IPS-NIHi11 (cell line): ENCODE results near the gene IFNLR1.

Experiments used
- DNase-seq: peaks from one replicate; pipeline ENCODE4 v3.0.0; 2012; ENCODE audit warnings: mixed read lengths, low spot score

The IFNLR1 gene

DNA sequence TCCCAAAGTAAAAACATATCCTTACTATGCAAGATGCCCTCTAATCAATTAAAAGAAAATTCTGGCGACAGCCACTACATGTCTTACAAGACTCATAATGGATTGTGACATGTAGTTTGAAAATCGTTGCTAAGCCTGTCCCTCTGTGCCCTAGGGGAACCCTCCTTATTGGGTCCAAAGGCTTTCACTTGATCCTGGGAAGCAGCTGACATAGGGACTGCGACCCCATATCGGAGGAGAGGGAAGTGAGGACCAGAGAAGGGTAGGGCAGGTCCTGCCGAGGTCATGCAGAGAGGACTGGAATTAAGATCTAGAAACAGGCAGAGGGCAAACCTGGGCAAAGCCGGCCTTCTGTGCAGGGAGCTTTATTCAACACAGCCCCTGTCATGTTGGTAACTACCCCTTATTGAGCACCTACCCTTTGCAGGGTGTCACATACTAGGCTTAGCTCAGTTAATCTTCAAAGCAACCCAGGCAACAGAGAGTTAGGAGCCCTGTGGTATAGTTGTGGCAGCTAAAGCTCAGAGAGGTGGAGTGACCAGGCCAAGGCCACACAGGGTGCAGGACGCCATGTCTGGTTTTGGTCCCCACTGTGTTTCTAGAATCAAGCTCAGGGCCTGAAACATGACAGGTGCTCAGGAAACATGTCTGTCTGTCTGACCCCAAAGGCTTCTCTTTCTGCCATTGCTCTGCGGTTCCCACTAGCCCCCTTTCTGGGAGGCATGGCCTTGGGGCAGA lies 18.4 kb upstream of the IFNLR1 start:
- DNase-seq, result no peak

DNA sequence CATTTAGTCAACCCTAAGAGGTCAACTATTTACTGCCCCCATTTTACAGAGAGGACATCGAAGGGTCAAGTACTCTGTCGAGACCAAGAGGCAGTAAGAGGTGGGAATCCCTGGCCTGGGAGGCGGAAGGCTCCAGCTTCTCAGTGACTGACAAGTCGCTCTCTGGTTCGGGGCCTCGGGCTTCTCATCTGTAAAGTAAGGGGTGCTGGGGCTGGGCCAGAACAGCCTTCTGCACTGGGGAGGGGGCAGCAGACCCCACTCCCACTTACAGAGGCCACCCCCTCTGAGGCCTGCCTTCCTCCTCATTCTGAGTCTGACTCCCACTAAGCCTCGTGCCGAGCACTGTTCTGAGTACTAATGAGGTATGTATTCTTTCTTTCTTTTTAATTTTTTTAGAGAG lies 17.0 kb upstream of the IFNLR1 start:
- DNase-seq, result no peak

DNA sequence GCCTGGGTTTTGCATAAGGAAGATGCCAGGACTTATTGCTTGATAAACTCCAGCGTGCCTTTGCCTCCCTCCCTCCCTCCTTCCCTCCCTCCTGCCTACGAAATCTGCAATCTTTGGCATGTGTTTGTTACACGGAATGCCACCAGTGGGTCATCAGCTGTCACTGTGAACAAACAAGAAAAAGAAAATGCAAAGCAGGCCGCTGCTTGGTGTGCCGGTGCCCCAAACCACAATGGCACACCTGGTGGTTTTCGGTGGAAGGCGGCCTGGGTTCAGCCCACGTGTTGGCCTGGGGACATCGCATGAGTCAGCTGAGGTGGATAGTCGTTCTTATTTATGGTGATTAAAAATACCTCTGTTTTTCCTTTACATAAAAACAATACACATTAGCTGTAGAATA lies 16.3 kb upstream of the IFNLR1 start:
- DNase-seq, result no peak

GRCh38 chr1:24202987-24203386 lies 15.9 kb upstream of the IFNLR1 start:
- DNase-seq, result no peak

DNA sequence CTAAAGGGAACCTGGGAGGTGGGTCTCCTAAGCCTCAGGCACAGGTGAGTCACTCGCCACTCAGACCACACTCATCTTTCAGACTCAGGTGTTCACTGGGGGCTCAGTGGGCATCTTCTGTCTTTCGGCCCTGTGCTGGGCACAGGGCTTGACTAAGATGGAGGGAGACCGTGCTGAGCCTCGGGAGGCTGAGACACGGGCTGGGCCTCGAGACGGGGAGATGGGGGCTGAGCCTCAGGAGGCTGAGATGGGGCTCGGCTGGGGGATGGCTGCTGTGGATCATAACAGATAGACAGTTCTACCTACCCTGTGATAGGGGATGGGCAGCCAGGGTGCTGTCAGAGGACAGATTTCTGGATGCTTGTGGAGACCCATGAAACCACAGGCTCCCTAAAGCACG lies 15.5 kb upstream of the IFNLR1 start:
- no peak for DNase-seq

DNA sequence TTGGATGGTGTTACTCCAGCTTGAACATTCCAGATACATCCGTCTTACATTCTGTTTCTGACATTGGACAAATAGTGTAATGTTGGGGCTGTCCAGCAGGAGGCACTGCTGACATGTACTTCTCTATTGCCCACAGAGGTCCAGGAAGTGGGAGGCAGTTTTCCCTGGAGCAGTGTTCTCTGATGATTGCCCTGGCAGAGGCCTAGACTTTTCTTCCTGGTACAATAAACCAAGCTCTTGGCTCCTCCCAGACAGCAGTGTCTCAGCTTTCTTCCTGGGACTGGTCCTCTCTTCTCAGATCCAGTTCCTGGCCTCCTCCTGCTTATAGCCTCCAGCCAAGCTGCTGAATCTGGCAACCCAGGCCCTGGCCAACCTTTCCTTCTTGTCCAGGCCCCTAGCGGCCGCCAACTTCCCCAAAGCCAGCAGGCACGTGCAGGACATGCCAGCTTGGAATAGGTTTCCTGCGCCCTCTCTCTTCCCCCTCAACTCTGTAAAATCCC lies 14.9 kb upstream of the IFNLR1 start:
- DNase-seq, result peak; percentile 75

GRCh38 chr1:24199291-24199900 lies 12.3 kb upstream of the IFNLR1 start:
- DNase-seq, result peak; percentile 77

DNA sequence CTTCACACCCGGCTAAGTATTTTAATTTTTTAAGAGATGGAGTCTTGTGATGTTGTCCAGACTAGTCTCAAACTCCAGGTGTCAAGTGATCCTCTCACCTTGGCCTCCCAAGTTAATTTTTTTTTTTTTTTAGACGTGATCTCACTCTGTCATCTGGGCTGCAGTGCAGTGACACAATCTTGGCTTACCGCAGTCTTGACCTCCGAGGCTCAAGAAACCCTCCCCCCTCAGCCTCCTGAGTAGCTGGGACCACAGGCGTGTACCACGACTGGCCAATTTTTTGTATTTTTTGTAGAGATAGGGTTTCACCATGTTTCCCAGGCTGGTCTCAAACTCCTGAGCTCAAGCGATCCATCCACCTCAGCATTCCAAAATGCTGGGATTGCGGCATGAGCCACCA lies 11.7 kb upstream of the IFNLR1 start:
- DNase-seq, result no peak

DNA sequence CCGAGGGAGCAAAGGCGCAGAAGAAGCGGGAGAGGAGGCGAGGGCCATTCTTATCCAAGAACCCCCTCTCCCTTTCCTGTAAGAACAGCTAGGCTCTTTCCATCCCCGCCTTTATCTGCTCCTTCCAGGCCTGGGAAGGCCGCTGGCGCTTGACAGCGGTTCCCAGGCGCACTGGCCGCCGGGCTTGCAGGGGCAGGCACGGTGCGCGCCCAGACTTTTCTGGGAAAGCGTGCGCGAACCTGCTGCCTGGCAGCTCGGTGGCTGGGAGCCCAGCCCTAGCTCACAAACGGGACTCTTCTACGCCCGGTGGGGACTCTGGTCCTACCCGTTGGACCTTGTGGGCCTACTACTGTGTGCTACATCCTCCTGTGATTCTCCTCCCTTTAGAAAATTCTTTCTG lies 8.8 kb upstream of the IFNLR1 start:
- DNase-seq, result no peak

- no peak for DNase-seq
These were observed 8.0 kb upstream of the IFNLR1 start for GRCh38 chr1:24195136-24195535.

- DNase-seq, result peak; percentile 72
These were observed 6.0 kb upstream of the IFNLR1 start for GRCh38 chr1:24193046-24193445.

DNA sequence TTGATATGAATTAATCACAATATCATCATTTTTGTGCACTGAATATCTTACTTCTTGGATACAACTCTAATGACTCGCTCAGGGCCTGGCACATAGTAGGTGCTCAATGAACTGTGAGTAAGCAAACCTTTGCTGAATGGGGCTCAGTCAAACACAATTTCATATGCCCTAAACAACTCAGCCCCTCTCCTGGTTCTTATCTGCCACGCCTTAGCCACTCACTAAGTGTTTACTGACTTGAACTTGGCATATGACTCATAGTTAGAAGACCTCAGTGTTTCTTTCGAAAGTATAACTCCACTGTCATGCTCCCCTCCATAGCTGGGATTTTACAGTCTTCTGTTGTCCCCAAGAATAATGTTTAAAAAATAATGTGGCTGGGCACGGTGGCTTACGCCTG lies 4.8 kb upstream of the IFNLR1 start:
- no peak for DNase-seq

GRCh38 chr1:24190983-24191461 lies 3.9 kb upstream of the IFNLR1 start:
- no peak for DNase-seq

DNA sequence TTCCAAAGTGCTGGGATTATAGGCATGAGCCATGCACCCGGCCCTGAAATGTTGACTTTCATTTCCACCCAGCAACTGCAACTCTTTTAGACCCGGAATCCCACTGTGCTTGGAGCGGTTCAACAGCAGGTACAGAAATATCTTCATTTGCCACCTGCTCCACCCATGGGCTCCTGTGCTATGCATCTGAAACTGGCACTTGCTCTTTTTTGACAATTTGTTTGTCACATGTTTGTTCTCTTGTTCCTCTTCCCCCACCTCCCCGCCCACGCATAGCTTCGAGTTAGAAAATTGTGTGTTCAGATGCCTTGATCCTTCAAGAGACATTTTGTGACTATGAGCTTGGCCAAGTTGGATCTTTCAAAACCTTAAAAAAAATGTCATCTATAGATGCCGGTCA lies 2.4 kb upstream of the IFNLR1 start:
- DNase-seq, result no peak

DNA sequence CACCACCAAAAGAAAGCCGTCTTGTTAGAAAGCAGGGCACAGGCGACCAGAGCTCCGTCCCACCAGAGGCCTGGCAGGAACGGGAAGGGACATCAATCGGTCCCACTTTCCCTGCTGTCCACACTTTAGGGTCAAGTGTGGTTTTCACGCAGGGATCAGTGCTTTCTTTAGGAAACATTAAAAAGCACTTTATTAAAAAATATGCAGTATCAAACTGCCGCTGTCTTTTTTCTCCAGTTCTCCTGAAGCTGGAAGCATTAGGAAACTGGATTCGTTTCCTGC lies 437 bp downstream of the IFNLR1 start:
- DNase-seq, result no peak

DNA sequence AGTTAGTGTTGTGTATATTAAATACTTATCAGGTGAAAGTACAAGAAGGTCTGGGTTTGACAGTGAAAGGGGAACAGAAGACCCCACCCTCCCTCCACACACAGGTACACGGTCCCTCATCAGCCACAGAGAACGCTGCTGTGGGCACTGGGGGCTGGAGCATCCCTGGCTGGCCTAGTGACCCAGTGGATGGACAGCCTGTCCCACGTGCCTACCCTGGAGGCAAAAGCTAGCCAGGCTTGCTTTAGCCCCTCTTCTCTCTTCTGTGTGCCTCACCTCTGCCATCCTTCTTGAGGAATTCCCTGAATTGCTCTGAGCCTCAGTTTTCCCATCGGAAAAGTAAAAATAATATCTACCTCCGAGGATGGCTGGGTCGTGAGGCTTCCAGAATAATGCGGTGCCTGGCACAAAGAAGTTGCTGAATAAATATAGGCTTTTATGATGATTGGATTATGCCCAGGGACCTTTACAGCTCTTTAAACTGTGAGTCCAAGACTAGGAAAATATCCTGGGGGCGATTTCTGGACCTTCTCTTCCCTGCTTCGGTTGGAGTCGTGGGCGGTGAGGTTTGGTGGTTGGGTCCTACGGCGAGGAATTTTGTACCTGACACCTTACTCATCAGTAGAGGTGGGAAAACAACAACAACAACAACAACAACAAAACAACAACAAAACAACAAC lies 918 bp downstream of the IFNLR1 start:
- no peak for DNase-seq

DNA sequence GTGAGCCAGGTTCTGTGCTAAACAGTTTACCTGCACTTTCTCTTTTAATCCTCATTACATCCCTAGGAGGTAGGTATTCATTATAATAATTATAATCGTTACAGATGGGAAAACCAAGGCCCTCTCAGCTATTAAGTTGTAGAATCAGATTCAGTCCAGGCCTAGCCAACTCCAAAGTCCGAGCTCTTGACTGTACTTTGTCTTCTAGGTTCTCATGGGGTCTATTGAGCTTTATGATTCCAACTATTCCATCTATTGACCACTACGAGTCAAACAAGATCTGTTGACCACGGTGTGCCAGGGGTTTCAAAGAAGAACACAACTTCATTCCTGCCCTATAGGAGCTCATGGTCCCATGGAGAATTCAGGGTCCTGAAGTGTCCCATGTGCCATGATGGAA lies 2.0 kb downstream of the IFNLR1 start:
- DNase-seq, result no peak

GRCh38 chr1:24182061-24182460 lies 5.0 kb downstream of the IFNLR1 start:
- no peak for DNase-seq

DNA sequence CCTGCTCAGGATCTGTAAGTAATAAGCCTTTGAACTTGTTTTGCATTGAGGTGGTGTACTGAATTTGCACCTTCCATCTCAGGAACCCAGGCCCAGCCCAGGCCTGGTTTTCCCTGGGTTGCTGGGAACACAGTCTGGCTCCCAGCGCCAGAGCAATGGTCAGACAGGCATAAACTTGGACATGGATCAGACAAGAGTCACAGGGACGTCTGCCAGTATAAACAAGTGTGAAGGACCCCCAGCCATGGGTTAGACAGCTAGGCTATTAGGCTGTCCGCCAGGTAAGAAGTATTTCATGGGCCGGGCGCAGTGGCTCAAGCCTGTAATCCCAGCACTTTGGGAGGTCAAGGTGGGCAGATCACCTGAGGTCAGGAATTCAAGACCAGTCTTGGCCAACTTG lies 5.5 kb downstream of the IFNLR1 start:
- DNase-seq, result no peak

DNA sequence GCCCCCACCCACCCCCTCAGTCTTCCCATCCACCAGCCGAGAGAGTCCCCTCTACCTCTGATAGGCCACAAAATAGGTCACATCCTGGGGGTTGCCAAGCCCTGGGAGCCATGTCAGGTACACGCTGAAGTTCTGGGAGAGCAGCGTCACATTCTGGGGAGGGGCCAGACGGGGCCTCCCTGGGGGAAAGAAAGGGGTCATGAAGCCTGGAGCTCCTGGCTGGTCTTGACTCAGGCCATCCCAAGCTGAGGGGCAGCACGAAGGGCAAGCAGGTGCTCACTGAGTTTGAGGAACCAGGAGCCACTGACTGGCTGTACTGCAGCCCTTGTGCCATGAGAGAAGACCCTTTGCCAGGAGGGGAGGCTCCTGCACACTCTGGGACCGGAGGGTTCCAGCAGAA lies 6.4 kb downstream of the IFNLR1 start:
- no peak for DNase-seq

DNA sequence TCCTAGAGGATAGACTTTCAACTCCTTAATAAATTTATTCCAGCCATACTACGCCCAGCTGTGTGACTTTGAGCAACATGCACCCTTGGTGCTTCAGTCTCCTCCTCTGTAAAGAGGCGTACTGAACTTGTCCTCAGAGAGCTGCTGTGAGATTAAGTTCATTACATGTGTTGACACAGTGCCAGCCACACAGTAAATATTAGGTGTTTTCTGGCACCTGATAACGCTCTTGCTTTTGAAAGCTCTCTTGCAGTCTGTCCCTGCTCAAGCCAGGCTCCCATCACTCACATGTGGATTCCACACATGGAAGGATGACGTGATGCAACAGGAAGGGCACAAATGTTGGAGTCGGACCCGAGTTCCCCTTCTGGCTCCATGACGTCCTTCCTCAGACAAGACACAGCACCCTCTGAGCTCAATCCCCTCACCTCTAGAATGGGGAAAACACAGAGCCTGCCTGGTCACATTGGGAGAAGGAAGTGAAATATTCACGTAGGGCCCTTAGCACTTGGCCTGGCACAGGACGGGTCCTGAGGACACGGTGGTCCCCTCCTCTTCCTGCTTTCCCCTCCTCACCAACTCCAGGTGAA lies 7.7 kb downstream of the IFNLR1 start:
- no peak for DNase-seq

DNA sequence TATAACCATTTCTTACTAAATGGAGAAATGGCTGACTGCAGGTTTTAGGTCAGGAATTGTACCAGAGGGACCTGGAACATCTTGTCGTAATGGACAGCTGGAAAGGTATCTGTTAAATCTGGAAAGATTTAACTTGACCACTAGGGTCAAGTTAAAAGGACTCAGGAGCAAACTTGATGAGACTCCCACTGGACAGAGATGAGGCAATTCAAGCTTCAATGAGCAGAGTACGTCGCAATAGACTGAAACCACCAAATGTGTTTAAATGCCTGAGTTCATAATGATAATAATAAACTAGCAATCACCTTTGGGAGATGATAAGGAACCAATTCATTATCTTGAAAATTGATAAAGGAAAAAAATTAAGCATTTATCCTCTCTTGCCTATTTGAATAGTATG lies 8.7 kb downstream of the IFNLR1 start:
- DNase-seq, result no peak

DNA sequence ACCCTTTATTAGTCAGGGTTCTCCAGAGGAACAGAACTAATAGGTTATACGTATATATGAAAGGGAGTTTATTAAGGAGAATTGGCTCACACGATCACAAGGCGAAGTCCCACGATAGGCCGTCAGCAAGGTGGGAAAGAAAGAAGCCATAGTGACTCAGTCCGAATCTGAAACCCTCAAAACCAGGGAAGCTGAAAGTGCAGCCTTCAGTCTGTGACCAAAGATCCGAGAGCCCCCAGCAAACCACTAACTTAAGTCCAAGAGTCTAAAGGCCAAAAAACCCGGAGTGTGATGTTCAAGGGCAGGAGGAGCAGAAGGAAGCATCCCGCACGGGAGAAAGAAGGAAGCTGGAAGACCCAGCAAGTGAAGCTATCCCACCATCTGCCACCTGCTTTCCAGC lies 9.9 kb downstream of the IFNLR1 start:
- no peak for DNase-seq
